HG03457 (cell line): ENCODE data around the gene TUBGCP5.
A peak's percentile ranks its signal among the peaks of the same experiment; 100 is the strongest.
"Not testable (repeated sequence)": the region's sequence is repeated elsewhere in the genome, so short reads cannot be mapped to it uniquely, and the experiment has no call there.

ENCODE experiments used
- ATAC-seq: cut with Tn5 transposase; IDR thresholded peaks from one replicate; pipeline ENCODE4 v1.9.1; 2021; ENCODE audit warnings: moderate number of reproducible peaks; ENCODE audit not compliant: unreplicated experiment

Gene TUBGCP5

DNA sequence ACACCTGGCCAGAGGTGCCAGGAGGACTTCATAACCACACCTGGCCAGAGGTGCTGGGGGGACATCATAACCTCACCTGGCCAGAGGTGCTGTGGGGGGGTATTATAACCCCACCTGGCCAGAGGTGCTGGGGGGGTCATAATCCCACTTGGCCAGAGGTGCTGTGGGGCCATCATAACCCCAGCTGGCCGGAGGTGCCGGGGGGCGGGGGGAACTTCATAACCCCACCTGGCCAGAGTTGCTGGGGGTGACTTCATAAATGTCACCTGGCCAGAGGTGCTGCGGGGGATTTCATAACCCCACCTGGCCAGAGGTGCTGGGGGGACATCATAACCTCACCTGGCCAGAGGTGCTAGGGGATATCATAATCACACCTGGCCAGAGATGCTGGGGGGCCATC lies 4.2 kb upstream of the TUBGCP5 start:
- ATAC-seq = not testable (repeated sequence)

DNA sequence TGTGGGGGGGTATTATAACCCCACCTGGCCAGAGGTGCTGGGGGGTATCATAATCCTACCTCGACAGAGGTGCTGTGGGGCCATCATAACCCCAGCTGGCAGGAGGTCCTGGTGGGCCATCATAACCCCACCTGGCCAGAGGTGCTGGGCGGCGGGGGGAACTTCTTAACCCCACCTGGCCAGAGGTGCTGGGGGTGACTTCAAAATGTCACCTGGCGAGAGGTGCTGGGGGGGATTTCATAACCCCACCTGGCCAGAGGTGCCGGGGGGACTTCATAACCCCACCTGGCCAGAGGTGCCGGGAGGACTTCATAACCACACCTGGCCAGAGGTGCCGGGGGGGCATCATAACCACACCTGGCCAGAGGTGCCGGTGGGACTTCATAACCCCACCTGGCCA lies 2.4 kb upstream of the TUBGCP5 start:
- not testable (repeated sequence) for ATAC-seq

DNA sequence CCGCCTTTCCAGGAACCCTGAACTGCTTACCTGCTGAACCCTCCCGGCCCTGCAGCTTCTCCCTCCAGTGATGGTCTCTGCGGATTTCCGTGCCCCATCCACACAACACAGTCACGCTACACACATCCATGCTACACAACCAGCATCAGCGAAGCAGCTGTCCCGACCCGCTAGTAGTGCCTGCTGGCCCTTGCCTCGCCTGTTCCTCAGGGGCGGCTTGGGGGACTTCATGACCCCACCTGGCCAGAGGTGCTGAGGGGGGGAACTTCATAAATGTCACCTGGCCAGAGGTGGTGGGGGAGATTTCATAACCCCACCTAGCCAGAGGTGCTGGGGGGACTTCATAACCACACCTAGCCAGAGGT lies 530 bp upstream of the TUBGCP5 start:
- ATAC-seq = no peak

DNA sequence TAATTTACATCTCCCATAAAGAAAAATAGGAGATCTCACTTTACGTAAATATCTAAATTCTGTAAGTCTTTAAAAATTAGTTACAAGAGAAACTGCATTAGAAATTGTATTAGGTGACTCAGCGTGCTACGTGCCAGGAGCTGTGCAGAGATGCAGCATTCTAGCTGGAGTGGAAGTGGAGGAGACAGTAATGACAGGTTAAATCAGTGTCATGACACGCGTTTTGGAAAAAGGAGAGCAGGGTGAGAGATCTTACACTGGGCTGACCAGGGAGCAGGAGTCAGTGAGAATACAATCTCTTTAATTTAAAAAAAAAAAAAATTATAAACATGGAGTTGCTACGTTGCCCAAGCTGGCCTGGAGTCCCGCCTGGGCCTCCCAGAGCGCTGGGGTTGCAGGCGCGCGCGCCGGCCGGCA lies 635 bp downstream of the TUBGCP5 start:
- ATAC-seq = no peak

DNA sequence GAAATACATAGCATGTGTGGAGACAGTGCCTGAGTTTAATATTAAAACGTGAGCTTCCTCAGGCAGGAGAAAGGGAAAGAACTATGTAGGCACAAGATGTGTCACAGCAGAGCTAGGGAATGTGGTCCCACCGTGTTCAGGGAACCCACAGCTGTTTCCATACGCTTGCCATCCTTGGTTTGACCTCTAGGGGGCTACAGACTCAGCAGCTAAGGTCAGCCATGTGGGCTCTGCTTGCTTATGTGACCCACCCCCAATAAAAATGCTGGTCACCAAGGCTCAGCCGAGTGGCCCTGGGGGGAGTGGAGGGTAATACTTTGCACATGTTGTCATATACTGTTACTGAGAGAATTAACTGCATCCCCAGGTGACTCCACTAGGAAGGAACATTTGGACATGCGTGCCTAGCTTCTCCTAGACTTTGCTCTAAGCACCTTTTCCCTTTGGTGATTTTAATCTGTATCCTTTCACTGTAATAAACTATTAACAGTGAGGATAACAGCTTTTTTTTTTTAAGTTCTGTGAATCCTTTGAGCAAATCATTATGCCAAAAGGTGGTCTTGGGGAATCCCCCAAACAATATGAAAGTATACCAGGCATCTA lies 3.3 kb downstream of the TUBGCP5 start:
- no peak for ATAC-seq

DNA sequence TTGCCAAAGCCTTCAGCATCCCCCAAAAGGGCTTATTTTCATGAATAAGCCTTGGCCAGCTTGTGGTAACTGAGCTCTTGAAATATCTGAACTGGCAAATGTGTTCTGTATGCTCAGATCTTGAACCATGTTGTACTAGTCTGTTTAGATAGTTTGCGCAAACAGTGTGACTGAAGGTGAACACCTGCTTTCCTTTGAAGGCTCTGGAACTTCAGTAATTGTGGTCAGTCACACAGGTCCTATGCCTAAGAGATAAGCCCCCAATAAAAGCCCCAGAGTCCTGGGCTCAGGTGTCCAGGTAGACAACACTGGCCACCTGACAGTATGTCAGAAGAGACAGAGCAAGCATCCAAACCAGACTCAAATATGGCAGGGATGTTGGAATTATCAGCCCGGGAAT lies 5.4 kb downstream of the TUBGCP5 start:
- no peak for ATAC-seq

DNA sequence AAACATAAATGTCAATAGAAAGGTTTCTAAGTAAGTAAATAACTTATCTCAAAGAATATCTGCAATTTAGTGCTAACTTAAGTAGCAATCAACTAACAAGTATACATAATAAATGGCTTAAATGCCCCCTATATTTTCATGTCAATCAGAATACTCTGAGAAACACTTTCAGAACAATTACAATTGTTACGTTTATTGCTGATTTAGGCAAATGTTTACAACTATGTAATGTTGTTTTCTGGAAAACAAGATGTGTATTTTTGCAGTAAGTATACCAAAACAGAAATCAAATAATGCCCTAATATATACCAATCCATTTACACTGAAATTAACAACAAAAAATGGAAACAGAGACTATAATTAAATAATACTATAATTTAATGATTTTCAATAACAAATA lies 13.2 kb downstream of the TUBGCP5 start:
- ATAC-seq = no peak

DNA sequence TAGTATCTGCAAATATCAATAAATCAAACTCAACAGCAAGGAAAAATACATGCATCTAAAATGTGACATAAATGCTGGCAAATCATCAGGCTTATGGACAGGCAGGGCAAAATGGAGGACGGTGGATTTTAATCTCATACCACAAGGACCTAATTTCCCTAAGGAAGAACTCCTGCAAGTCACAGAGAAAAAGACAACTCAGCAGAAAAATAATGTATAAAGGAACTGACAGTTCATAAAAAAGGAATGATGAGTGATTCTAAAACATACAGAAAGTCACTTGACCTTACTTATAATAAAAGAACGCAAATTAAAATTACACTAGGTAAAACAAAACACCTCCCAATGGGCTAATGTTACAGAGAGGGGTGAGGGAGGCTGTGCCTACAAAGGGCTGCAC lies 17.2 kb downstream of the TUBGCP5 start:
- ATAC-seq = no peak

DNA sequence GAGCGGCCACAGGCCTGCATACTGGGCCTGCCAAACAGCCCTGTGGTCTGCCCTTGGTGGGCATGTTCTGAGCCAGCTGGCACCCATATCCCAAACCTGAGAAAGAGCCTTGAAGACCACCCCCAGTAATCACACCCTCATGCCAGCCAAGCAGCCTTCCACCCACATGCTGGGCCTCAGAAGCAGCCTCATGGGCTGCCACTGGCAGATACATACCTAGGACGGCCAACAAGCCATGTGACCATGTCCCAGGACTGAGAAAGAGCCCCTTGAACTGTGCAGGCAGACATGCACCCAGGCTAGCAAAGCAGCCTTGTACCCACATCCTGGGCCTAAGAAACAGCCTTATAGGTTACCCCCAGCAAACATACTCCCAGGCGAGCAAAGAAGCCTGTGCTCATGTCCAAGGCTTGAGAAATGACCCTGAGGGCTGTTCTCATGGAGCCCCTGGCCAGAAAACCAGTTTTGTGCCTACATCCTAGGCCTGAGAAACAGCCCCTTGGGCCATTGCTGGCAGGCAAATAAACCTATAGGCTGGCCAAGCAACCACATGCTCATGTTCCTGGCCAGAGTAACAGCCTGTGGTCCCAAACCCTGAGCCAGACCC lies 24.9 kb downstream of the TUBGCP5 start:
- no peak for ATAC-seq

DNA sequence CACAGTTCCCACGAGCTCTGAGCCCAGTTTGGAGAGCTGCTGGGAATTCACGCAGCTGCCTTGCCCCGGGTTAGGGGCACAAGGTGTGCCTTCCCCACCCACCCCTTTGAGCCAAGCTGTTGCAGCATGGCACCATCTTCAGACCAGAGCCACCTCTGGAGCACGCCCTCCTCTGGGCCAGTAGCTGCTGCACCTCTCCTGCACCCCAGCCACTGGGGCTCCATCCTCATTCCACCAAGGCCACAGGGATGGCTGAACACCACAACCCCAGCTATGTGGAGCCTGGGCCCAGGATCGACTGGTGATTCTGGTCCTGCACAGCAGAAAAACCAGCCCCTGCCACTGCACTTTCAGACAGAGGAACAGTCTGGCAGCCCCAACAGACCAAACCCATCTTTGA lies 25.7 kb downstream of the TUBGCP5 start:
- ATAC-seq = no peak

DNA sequence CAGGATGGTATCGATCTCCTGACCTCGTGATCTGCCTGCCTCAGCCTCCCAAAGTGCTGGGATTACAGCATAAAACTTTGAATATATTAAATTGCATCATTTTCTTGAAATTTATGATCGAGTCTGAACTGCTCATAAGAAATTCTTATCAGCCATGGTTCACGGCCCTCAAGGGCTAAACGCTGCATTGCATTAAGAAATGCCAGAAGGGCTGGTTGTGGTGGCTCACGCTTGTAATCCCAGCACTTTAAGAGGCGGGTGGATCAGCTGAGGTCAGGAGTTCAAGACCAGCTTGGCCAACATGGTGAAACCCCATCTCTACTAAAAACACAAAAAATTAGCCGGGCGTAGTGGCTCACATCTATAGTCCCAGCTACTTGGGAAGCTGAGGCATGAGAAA lies 26.8 kb downstream of the TUBGCP5 start:
- not testable (repeated sequence) for ATAC-seq

DNA sequence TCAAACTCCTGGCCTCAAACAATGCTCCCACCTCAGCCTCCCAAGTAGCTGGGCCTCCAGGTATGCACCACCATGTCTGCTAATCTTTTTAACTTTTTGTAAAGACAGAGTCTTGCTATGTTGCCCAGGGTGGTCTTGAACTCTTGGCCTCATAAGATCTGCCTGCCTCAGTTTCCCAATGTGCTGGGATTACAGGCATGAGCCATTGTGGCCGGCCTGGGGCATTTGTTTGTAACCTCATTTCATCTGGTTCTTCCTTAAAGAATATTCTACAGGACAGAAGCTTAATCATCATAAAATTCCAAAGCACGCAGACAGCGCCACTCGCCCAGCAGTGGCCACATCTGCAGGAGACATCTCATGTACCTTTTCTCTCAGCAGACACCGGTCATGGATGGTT lies 35.6 kb downstream of the TUBGCP5 start:
- no peak for ATAC-seq

DNA sequence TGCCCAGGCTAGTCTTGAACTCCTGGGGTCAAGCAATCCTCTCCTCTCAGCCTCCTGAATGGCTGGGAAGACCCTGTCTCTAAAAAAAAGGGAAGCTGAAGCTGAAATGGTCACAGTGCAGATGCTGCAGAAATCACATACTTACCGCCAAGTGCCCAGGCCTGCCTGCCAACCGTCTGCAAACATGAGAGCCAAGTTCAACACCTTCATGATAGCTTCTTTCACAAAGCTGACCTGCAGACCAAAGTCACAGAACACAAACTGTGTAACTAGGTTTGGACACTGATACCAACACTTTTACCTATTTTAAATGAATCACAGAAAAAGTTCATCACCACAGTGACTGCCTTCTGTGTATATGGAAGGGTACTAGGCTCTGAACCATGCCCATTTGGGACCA lies 36.4 kb downstream of the TUBGCP5 start:
- ATAC-seq = no peak

DNA sequence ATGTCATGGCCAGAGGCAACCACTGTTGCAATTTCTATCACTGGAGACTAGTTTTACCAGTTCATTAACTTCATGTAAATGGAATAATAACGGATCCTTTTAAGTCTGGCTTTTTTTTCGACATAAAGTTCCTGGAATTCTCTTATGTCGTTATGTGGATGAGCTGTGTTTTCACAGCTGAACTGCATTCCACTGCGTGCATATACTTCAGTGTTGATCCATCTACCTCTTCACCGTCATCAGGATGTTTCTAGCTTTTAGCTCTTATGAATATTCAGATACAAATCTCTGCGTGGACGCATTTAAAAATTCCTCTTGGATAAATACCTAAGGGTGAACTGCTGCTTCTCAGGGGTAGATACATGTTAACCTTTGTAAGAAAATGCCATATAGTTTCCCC lies 43.6 kb downstream of the TUBGCP5 start:
- no peak for ATAC-seq

DNA sequence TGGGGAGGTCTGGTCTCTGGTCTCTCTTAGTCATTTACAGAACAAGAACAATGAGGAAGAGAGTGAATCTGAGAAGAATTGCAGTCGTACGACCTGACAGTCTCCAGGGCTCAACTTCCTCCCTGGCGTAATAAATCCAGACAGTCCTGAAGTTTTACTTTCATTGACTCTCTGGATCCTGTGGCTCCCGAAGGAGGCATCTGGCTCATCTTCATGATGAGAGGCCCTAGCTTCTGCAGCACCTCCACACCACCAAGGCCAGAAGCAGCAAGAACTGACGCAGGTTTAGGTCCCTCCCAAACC lies 47.4 kb downstream of the TUBGCP5 start:
- no peak for ATAC-seq

DNA sequence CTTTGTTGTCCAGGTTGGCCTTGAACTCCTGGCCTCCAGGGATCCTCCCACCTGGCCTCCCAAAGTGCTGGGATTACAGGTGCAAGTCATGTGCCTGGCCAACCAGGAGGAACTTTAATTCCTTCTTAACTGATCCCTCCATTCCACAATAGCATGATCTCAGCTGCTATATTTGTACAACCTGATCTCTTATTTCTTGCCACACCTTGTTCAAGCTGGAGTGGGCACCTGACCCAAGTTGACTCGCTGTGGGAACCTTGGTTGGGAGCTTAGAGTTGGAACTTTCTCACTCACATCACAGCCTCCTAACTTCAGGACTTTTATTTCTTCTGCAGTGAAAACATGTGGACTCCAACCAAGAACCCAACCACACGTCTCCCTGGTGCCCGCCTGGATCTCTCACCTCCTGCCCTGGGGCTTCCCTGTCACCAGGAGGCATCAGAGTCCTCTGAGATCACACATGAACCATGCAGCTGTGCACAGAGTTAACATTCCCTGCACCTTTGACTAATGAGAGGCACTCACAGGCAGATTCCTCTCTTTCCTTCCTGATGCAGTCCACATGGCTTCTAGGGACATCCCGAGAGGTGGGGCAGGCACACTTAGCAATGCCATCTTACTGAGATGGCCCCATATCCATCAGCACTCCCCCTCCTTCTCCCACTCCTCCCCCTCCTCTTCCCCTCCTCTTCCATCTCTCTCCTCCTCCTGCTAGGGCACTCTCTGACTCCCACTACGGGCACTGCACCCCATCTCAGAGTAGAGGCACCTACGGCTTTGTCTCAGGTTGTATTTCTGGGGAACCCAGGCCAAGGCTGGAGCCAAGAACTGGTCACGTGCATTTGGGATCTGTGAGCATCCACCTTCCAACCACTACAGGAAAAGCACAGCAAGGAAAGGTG lies 49.5 kb downstream of the TUBGCP5 start:
- no peak for ATAC-seq

DNA sequence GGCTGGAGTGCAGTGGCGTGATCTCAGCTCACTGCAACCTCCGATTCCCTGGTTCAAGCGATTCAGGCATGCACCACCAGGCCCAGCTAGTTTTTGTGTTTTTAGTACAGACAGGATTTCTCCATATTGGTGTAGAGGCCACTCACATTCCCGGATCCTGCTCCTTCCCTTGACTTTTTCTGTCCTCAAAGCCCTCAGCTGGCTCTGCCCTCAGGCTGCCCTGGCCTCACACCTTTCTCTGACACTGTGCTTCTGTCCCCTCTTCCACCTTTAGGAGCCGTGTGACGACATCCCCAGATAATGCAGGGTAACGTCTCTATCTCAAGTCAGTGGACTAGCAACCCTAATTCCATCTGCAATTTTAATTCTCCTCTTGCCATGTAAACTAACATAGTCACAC lies 50.6 kb downstream of the TUBGCP5 start:
- no peak for ATAC-seq

DNA sequence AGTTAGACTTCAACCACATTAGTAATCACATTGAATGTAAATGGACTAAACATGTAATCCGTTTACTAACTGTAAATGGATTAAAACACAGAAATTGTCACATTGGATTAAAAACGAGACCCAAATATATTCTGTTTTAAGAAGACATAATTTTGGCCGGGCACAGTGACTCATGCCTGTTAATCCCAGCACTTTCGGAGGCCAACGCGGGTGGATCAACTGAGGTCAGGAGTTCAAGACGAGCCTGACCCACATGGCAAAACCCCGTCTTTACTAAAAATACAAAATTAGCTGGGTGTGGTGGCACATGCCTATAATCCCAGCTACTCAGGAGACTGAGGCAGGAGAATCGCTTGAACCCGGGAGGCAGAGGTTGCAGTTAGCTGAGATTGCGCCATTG lies 57.4 kb downstream of the TUBGCP5 start:
- ATAC-seq = not testable (repeated sequence)

DNA sequence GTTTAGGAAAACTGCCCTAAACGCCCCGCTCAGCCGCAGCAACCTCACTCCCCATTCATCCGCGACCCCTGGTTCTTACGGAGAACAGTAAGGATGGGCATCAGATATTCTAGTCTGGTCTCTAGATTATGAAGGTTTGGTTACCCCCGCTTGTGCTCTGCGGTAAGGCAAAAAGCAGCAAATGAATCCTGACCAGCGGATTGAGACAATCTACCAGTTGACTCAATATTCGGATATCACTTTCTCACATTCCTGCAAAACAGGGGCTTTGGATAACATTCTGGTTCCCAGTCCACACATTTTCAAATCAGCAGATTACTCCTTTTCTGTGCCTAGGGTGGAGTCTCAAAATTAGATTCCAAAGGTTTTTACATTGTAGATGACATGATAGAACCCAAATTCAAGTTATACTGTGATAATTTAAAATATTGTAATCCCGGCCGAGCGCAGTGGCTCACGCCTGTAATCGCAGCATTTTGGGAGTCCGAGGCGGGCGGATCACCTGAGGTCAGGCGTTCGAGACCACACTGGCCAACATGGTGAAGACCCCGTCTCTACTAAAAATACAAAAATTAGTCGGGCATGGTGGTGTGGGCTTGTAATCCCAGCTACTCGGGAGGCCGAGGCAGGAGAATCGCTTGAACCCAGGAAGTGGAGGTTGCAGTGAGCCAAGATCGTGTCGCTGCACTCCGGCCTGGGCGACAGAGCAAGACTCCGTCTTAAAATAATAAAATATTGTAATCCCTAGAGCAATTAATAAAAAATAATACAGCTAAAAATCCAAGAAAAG lies 58.1 kb downstream of the TUBGCP5 start:
- no peak for ATAC-seq

DNA sequence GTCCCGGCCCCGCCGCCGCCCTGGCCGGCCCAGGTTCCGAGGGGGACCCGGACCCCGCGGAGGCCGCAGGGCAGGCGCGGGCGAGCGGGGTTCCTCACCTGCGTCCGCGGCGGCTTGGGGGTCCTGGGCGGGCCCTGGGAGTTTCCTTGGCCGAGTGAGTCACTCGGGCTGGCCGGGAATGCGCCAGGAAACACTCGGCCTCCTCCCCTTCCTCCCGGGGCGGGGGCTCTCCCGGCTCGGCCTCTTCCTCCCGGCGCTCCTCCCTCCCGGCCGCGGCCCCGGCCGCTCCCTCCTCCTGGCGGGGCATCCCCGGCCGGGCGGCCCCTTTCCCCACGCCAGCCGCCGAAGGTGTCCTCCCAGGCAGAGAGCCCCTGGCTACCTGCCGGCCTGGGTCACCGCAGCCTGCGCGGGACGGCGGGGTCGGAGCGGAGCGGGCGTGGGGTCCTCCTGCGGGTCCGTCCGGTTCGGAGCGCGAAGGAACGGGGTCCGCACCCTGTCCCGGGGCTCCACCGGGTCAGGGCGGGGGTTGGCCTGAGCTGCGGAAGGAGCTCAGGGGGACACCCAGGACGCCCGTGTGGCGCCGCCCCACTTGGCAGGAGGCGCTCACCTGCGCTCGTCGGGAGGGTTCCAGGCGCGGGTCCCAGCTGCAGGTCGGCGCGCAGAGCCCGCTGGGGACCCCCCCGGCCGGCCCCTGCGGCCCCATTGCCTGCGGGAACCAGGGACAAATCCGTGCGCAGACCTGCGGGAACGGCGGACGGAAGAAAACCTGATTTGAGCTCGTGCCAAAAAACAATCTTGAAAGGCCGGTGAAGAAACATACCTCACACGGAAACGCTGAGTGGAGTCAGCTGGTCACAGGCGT lies 58.9 kb downstream of the TUBGCP5 start, which contains the start of gene CYFIP1:
Gene CYFIP1 (minus strand): TSS at position 180 of the 862 bp plus-strand sequence. CDS start 33,083 bp downstream, outside the sequence.
- ATAC-seq = peak; percentile 53
